Stomach (tissue), 9 donors: ENCODE measurements around the gene CDC14A. TPM values are rescaled to one million over a fixed set of nuclear protein-coding genes. Genes with fewer than 3 reads are reported as not detected.

Experiments used
- DNase-seq, 2 donors: peaks; one replicate each; pipeline versions ENCODE4 v3.0.0 to v3.0.0-alpha.2; 2013 to 2019
- H3K27ac ChIP-seq, 5 donors: fragments of 200-600 bp in 4 of 5; sonication (generic) in 4 of 5; one replicate each; pipeline ENCODE4 v1.5.1; 2013 to 2019; ENCODE audit warnings: mild to moderate bottlenecking in 1 of 5, moderate library complexity in 1 of 5
- H3K27me3 ChIP-seq, 3 donors: fragments of 200-600 bp; sonication (generic); one replicate each; pipeline ENCODE4 v1.5.1; 2017 to 2019; ENCODE audit warnings: mixed run types in 1 of 3
- H3K36me3 ChIP-seq, 4 donors: fragments of 200-600 bp; sonication (generic); 1 replicate in 3 of 4; 2 replicates in 1 of 4; pipeline ENCODE4 v1.5.1; 2016 to 2019
- H3K4me1 ChIP-seq, 4 donors: fragments of 200-600 bp; sonication (generic); one replicate each; pipeline ENCODE4 v1.5.1; 2016 to 2019
- H3K4me3 ChIP-seq, 4 donors: fragments of 200-600 bp; sonication (generic) in 3 of 4; one replicate each; pipeline ENCODE4 v1.5.1; 2016 to 2019; ENCODE audit warnings: mild to moderate bottlenecking in 1 of 4
- H3K9me3 ChIP-seq, 4 donors: fragments of 200-600 bp; sonication (generic); one replicate each; pipeline ENCODE4 v1.5.1; 2016 to 2019
- CTCF ChIP-seq, 7 experiments: fragments of 450-650 bp in 4 of 7; fragments of 200-600 bp in 3 of 7; sonication (generic) in 3 of 7; IDR thresholded peaks; one replicate each; pipeline ENCODE4 v1.5.1; 2016 to 2019; ENCODE audit warnings: antibody characterized with exemption in 7 of 7, control low read depth in 2 of 7, mild to moderate bottlenecking in 1 of 7
- EP300 ChIP-seq: sonication (generic); formaldehyde crosslinking; IDR thresholded peaks from one replicate; pipeline ENCODE4 v1.6.1; 2017; ENCODE audit warnings: antibody characterized with exemption
- POLR2A ChIP-seq, 4 donors: fragments of 450-650 bp; IDR thresholded peaks; one replicate each; pipeline ENCODE4 v1.6.1; 2016; ENCODE audit warnings: antibody characterized with exemption in 4 of 4, control low read depth in 2 of 4, mild to moderate bottlenecking in 1 of 4, moderate library complexity in 1 of 4
- POLR2AphosphoS5 ChIP-seq, 3 donors: sonication (generic); formaldehyde crosslinking; IDR thresholded peaks; one replicate each; pipeline ENCODE4 v1.6.1; 2016; ENCODE audit warnings: antibody characterized with exemption in 3 of 3
- WGBS, 5 donors: extraction: QIAGEN DNeasy Blood & Tissue Kit in 3 of 5; methylation state at CpG; one replicate each; pipeline versions ENCODE4 v1.1.5 to v1.1.7; 2013 to 2018; 5-methylcytosine and 5-hydroxymethylcytosine counted together
- intact Hi-C: fragments of 100-400 bp; cut with DNase I; formaldehyde crosslinking; loops from one replicate; pipeline ENCODE4 v1.15.1; 2023; ENCODE audit warnings: low total_unique reads
- polyA plus RNA-seq, 3 donors: library from polyadenylated mRNA; stranded (reverse); fragments of 200-250 nt; gene quantifications; one replicate each; pipeline ENCODE4 v1.2.3, GENCODE V29; 2013
- total RNA-seq, 5 donors: library from RNA; depleted of rRNA; stranded (reverse); fragments of >200 nt; gene quantifications; one replicate each; pipeline versions ENCODE4 v1.1.0 to v1.2.3, GENCODE V29; 2014 to 2016
- donor health status: healthy with polysubstance abuse.
- donor health status: Bipolar disorder and iron deficiency.
- donor health status: healthy.

CDC14A gene
- total and polyA plus RNA-seq, 8 donors = 2.1 to 31.0 (median 12.1) TPM

- intact Hi-C loops = no loop called here
- TF ChIP-seq POLR2A (IDR thresholded peaks at IDR 0.05) = no peak
- TF ChIP-seq EP300 = no peak
- TF ChIP-seq CTCF (IDR thresholded peaks at IDR 0.05) = no peak
- TF ChIP-seq POLR2AphosphoS5 (IDR thresholded peaks at IDR 0.05) = no peak
- 88 to 96% (median 90%) methylated on average over 5 of the region's 5 CpGs for WGBS, 5 donors
Measured at GRCh38 chr1:100523038-100523652, 170.8 kb downstream of the CDC14A start.

GRCh38 chr1:100524355-100524754 lies 172.0 kb downstream of the CDC14A start:
- H3K27ac ChIP-seq = no peak overlapping the region
- 66 to 78% (median 73%) methylated on average over 4 of the region's 4 CpGs for WGBS, 5 donors
- TF ChIP-seq POLR2A (IDR thresholded peaks at IDR 0.05) (no peak), CTCF (IDR thresholded peaks at IDR 0.05) (no peak)
- intact Hi-C loops = no loop called here
- DNase-seq = no peak
- no peaks in the 10 kb centered on the region for H3K9me3 ChIP-seq
- peaks cover 0 to 6% (median 0%) of the 10 kb centered on the region in 4 donors for H3K4me1 ChIP-seq
- peaks cover 0 to 2% (median 0%) of the 10 kb centered on the region in 4 donors for H3K36me3 ChIP-seq
- H3K4me3 ChIP-seq = no peak overlapping the region
- H3K27me3 ChIP-seq = no peaks in the 10 kb centered on the region

More at GRCh38 chr1:100523038-100523652, 170.8 kb downstream of the CDC14A start:
- H3K36me3 ChIP-seq = peaks cover 0 to 9% (median 0%) of the 10 kb centered on the region in 4 donors
- no peak overlapping the region for H3K4me3 ChIP-seq
- no peaks in the 10 kb centered on the region for H3K9me3 ChIP-seq
- DNase-seq = no peak
- no peak overlapping the region for H3K27ac ChIP-seq
- no peaks in the 10 kb centered on the region for H3K4me1 ChIP-seq
- H3K27me3 ChIP-seq = no peaks in the 10 kb centered on the region

DNA sequence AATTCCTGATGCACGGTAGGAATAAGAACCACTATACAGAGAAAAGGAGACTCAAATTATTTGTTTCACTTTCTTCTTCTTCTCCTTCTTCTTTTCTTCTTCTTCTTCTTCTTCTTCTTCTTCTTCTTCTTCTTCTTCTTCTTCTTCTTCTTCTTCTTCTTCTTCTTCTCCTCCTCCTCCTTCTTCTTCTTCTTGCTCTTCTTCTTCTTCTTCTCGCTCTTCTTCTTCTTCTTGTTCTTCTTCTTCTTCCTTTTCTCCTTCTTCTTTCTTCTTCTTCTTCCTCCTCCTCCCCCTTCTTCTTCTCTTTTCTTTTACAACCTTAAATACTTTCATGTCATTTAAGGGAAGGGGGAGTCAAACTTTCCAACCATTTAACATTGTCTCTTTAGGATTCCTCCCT lies 174.6 kb downstream of the CDC14A start:
- TF ChIP-seq EP300 (no peak), CTCF (IDR thresholded peaks at IDR 0.05) (no peak), POLR2AphosphoS5 (IDR thresholded peaks at IDR 0.05) (no peak), POLR2A (IDR thresholded peaks at IDR 0.05) (no peak)
- H3K36me3 ChIP-seq = no peaks in the 10 kb centered on the region
- H3K27ac ChIP-seq = no peak overlapping the region
- H3K9me3 ChIP-seq = no peaks in the 10 kb centered on the region
- H3K4me3 ChIP-seq = no peak overlapping the region
- no peaks in the 10 kb centered on the region for H3K27me3 ChIP-seq
- no peak for DNase-seq
- 83 to 96% (median 90%) methylated on average over 2 of the region's 2 CpGs for WGBS, 5 donors
- H3K4me1 ChIP-seq = peaks cover 0 to 25% (median 0%) of the 10 kb centered on the region in 4 donors
- intact Hi-C loops = no loop called here

GRCh38 chr1:100528871-100529270 lies 176.6 kb downstream of the CDC14A start:
- peaks cover 0 to 35% (median 0%) of the 10 kb centered on the region in 4 donors for H3K4me1 ChIP-seq
- DNase-seq = peak in 1 of 2 donors; percentile 79
- no peak for TF ChIP-seq POLR2AphosphoS5 (IDR thresholded peaks at IDR 0.05)
- TF ChIP-seq CTCF (IDR thresholded peaks at IDR 0.05) = no peak
- no peak for TF ChIP-seq EP300
- no peak for TF ChIP-seq POLR2A (IDR thresholded peaks at IDR 0.05)
- no peaks in the 10 kb centered on the region for H3K27me3 ChIP-seq
- H3K27ac ChIP-seq = peak overlapping the region in 4 of 5 donors; percentile 11 to 63 (median 26)
- intact Hi-C loops = no loop called here
- no peaks in the 10 kb centered on the region for H3K9me3 ChIP-seq
- WGBS, 5 donors = 10 to 30% (median 14%) methylated on average over 2 of the region's 2 CpGs
- no peak overlapping the region for H3K4me3 ChIP-seq
- H3K36me3 ChIP-seq = no peaks in the 10 kb centered on the region
